ENCODE data around the gene C3orf22.

DNA sequence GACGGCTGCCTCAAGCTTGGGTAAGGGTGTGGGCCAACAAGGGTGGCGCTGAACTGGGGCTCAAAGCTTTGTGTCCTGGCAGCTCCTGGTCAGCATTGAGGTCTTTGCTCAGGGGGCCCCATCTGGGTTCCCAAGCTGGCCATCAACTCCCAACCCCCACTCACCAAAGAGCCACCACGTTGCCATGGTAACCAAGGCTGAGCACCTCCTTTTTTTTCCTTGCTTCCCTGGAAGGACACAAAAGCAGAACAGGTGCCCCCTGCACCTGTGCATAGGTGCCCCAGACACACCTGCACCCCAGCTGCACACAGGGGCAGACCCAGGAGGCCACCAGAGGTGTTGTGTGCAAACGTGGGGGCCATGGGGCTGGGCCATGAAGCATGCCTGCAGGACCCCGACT, 57.7 kb downstream of the C3orf22 start:
- TF ChIP-seq, protein P1, sequence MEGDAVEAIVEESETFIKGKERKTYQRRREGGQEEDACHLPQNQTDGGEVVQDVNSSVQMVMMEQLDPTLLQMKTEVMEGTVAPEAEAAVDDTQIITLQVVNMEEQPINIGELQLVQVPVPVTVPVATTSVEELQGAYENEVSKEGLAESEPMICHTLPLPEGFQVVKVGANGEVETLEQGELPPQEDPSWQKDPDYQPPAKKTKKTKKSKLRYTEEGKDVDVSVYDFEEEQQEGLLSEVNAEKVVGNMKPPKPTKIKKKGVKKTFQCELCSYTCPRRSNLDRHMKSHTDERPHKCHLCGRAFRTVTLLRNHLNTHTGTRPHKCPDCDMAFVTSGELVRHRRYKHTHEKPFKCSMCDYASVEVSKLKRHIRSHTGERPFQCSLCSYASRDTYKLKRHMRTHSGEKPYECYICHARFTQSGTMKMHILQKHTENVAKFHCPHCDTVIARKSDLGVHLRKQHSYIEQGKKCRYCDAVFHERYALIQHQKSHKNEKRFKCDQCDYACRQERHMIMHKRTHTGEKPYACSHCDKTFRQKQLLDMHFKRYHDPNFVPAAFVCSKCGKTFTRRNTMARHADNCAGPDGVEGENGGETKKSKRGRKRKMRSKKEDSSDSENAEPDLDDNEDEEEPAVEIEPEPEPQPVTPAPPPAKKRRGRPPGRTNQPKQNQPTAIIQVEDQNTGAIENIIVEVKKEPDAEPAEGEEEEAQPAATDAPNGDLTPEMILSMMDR (conservative IDR thresholded peaks at IDR 0.05): no peak
- no peak for TF ChIP-seq ZFX (IDR thresholded peaks at IDR 0.05)

Data from C4-2B (cell line).